UCSD-AML1 (cell line): ENCODE measurements around the gene BTNL3.
"Not testable (repeated sequence)": the region's sequence is repeated elsewhere in the genome, so short reads cannot be mapped to it uniquely, and the experiment has no call there.

Experiments used
- DNase-seq: peaks from one replicate; lab custom pipeline; 2025; ENCODE audit not compliant: unreplicated experiment; lab: John Stamatoyannopoulos, UW

BTNL3 gene

GRCh38 chr5:181045316-181045715 is 56.7 kb downstream of the BTNL3 start:
- no peak for DNase-seq

GRCh38 chr5:181045857-181046256 is 57.2 kb downstream of the BTNL3 start:
- not testable (repeated sequence) for DNase-seq

GRCh38 chr5:181047288-181047687 is 58.6 kb downstream of the BTNL3 start:
- no peak for DNase-seq

- DNase-seq: no peak
These were observed 59.3 kb downstream of the BTNL3 start for GRCh38 chr5:181047921-181048320.

- DNase-seq: no peak
These were observed 61.4 kb downstream of the BTNL3 start for GRCh38 chr5:181050016-181050415.

GRCh38 chr5:181051841-181052671 is 63.4 kb downstream of the BTNL3 start:
- no peak for DNase-seq

GRCh38 chr5:181052672-181053487 is 64.2 kb downstream of the BTNL3 start:
- no peak for DNase-seq

- no peak for DNase-seq
These were observed 65.0 kb downstream of the BTNL3 start for GRCh38 chr5:181053488-181054121.

- DNase-seq: no peak
These were observed 65.5 kb downstream of the BTNL3 start for GRCh38 chr5:181054138-181054537.

- DNase-seq: no peak
These were observed 66.3 kb downstream of the BTNL3 start for GRCh38 chr5:181054871-181055459.
